GM10847 (cell line): ENCODE data around the gene SPTBN5.

Experiments
- POLR2A ChIP-seq: IDR thresholded peaks from 2 replicates; pipeline ENCODE4 v1.6.1; 2011; ENCODE audit not compliant: insufficient read length; ENCODE audit errors: extremely low read depth

SPTBN5 gene

GRCh38 chr15:41838400-41838897 lies 55.4 kb downstream of the SPTBN5 start, which contains the start of gene PLA2G4B:
TSS of gene PLA2G4B (plus strand) at chr15:41838847. CDS start at chr15:41838914, 67 bp downstream.
- no peak for TF ChIP-seq POLR2A

DNA sequence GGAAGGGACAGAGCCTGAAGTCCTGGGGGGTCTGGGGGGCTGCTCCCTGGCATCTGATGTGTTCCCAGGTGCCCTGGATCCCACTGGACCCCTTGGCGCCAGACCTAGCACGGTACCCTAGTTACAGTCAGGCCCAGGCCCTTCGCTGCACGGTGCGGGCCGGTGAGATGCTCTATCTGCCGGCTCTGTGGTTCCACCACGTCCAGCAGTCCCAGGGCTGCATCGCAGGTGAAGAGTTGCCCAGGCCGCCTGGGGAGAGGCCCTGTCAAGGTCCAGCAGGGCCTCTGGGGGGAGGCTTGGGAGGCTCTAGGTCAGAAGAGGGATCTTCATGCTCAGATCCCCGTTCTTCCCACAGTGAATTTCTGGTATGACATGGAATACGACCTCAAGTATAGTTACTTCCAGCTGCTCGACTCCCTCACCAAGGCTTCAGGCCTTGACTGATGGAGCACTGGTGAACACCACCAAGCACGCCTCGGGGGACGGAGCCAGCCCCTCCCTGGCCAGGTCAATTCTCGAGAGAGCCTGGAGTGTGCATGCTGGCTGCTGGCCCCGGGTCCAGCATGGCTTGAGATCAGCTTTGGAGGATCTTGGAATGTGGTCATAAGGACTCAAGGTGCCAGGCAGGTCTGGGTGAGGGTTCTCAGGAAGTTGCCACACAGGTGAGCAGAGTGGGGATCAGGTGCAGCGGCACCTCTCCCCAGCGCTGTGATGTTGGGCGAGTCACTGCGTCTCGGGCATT lies 57.0 kb downstream of the SPTBN5 start:
- TF ChIP-seq POLR2A: no peak

- TF ChIP-seq POLR2A: no peak
Observed at GRCh38 chr15:41836073-41836472, 57.8 kb downstream of the SPTBN5 start.

DNA sequence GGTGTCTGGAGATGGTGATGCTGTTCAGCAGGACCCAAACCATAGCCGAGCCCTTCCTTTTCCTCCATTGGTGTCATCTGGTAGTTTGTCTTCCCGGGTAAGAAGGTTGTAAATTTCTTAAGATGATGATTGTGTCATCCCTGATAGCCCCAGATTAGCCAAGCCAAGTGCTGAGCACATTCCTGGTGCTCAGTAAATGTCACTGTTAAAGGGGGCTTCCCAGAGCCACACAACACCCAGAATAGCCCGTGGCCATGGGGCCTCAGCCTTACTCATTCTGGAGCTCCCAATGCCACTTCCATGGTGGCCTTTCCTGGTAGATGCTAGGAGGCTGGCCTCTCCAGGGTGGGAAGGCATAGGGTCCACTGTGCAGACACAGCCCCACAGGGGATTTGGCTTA lies 59.8 kb downstream of the SPTBN5 start:
- no peak for TF ChIP-seq POLR2A

DNA sequence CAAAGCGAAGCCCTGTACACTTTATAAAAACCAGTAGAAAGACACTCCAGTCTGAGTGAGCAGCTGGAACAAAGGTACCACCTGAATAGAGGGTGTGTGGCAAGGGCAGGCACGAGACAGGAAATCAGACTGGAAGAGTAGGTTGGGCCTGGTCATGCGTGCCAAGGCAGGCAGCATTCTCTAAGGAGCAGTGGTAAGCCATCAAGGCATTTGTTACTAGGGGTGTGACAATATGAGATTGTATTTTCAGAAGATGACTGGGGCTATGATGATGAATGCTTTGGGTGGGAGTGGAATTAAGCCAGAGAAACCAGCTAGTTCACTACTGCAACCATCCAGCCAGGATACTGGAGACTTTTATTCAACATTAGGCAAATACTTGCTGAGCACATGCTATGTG lies 61.0 kb downstream of the SPTBN5 start:
- no peak for TF ChIP-seq POLR2A

- no peak for TF ChIP-seq POLR2A
Observed at GRCh38 chr15:41832208-41832607, 61.6 kb downstream of the SPTBN5 start.

- TF ChIP-seq POLR2A: no peak
Observed at GRCh38 chr15:41829959-41830646, 63.8 kb downstream of the SPTBN5 start.

- no peak for TF ChIP-seq POLR2A
Observed at GRCh38 chr15:41828807-41829141, 65.1 kb downstream of the SPTBN5 start.

DNA sequence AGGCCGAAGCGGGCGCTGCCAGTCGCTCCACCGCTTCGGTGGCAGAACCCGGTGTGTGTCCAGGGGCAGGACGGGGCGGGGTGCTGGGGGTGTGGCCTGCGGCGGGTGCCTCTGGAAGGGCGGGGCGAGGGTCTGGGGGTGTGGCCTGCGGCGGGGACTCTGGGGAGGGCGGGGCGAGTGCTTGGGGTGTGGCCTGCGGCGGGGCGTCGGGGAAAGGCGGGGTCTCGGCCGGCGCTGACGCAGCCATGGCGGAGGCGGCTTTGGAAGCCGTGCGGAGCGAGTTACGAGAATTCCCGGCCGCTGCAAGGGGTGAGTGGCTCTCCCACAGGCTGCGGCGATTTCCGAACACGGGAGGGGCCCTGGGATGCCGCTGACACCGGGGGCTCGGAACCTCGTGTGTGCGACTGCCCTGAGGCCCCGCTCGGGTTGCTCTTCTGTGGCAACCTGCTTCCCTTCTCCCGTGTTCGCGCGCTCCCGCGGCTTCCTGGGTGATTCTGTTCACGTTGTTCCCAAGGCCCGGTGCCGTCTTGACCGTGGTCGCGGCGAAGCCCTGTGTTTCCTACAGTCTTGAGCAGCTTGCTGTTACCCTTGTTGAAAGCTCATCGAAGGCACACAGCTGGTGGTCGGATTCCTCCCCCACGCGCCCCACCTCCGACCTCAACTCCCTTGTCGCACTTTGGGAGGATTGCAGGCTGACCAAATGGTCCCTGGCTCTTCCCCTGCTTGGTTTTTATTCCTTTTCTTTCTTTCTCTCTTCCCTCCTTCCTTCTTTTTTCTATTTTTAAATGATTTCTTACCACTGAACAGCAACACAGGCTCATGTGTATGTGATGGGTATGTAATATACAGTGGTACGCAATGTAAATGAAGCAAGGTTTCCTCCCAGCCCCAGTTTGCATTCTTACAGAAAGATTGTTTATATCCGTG lies 65.7 kb downstream of the SPTBN5 start, which contains the start of gene JMJD7:
JMJD7 (plus strand) TSS at position 213 of the 927 bp plus-strand sequence; CDS start at position 246, 33 bp downstream.
- TF ChIP-seq POLR2A: peak; percentile 70

- TF ChIP-seq POLR2A: no peak
Observed at GRCh38 chr15:41827290-41827879, 66.5 kb downstream of the SPTBN5 start.

- no peak for TF ChIP-seq POLR2A
Observed at GRCh38 chr15:41825572-41826535, 68.0 kb downstream of the SPTBN5 start.

DNA sequence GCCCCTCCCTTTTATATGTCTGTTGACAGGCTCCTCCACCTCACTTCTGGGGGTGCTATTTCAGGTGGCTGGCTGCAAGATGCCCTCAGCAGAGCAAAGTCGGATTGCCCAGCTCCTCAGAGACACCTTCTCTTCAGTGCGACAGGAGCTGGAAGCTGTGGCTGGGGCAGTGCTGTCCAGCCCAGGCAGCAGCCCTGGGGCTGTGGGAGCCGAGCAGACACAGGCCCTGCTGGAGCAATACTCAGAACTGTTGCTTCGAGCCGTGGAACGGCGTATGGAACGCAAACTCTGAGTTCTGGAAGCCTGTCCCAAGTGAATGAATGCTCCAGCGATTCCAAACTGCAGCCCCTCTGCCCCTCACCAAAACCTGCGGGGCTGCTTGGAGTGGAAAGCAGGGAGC lies 68.7 kb downstream of the SPTBN5 start:
- no peak for TF ChIP-seq POLR2A

- TF ChIP-seq POLR2A: no peak
Observed at GRCh38 chr15:41824062-41824745, 69.6 kb downstream of the SPTBN5 start.
